BJ (cell line): Measurements from ENCODE around the gene MYO3B. TPM values are rescaled to one million over a fixed set of nuclear protein-coding genes. Genes with fewer than 3 reads are reported as not detected.
"Not testable (repeated sequence)": the region's sequence is repeated elsewhere in the genome, so short reads cannot be mapped to it uniquely, and the experiment has no call there.

Experiments used
- CTCF ChIA-PET: fragments of 350-600 bp; formaldehyde crosslinking; extraction: SDS; loops from one replicate; lab custom pipeline; 2021; ENCODE audit warnings: antibody characterized with exemption, inconsistent platforms; lab: Yijun Ruan, JAX
- POLR2A ChIA-PET: fragments of 300-600 bp; sonication (Branson Sonifier 250); formaldehyde crosslinking; extraction: SDS; loops from one replicate; lab custom pipeline; 2021; ENCODE audit warnings: antibody characterized with exemption; lab: Charles Lee
- DNase-seq: peaks from one replicate; pipeline ENCODE4 v3.0.0-alpha.2; 2011; ENCODE audit warnings: low read depth
- H3K27me3 ChIP-seq: 2 replicates; pipeline ENCODE4 v1.6.0; 2011; ENCODE audit warnings: low read length; ENCODE audit not compliant: control insufficient read depth, insufficient read depth
- H3K36me3 ChIP-seq: 2 replicates; pipeline ENCODE4 v1.5.1; 2011; ENCODE audit warnings: low read length; ENCODE audit not compliant: control insufficient read depth, insufficient read depth
- H3K4me3 ChIP-seq: 2 replicates; pipeline ENCODE4 v1.5.1; 2011; ENCODE audit warnings: low read depth, mild to moderate bottlenecking, control low read depth, low read length
- polyA plus RNA-seq: library from polyadenylated mRNA; depleted of rRNA; stranded (reverse); fragments of >200 nt; gene quantifications from 2 replicates; pipeline ENCODE4 v1.2.3, GENCODE V29; 2011
- TF ChIP-seq, protein P1 (sequence below): IDR thresholded peaks from 2 replicates; pipeline ENCODE4 v1.5.1; 2011; ENCODE audit warnings: low read depth, mild to moderate bottlenecking, control low read depth, inconsistent platforms, low read length, moderate library complexity; ENCODE audit not compliant: insufficient read depth

Gene MYO3B
- polyA plus RNA-seq, 1 experiment = not detected

GRCh38 chr2:170271340-170271739 lies 93.4 kb downstream of the MYO3B start:
- POLR2A ChIA-PET = no interaction called here
- H3K36me3 ChIP-seq = no peaks in the 10 kb centered on the region
- TF ChIP-seq, protein P1, sequence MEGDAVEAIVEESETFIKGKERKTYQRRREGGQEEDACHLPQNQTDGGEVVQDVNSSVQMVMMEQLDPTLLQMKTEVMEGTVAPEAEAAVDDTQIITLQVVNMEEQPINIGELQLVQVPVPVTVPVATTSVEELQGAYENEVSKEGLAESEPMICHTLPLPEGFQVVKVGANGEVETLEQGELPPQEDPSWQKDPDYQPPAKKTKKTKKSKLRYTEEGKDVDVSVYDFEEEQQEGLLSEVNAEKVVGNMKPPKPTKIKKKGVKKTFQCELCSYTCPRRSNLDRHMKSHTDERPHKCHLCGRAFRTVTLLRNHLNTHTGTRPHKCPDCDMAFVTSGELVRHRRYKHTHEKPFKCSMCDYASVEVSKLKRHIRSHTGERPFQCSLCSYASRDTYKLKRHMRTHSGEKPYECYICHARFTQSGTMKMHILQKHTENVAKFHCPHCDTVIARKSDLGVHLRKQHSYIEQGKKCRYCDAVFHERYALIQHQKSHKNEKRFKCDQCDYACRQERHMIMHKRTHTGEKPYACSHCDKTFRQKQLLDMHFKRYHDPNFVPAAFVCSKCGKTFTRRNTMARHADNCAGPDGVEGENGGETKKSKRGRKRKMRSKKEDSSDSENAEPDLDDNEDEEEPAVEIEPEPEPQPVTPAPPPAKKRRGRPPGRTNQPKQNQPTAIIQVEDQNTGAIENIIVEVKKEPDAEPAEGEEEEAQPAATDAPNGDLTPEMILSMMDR = no peak

DNA sequence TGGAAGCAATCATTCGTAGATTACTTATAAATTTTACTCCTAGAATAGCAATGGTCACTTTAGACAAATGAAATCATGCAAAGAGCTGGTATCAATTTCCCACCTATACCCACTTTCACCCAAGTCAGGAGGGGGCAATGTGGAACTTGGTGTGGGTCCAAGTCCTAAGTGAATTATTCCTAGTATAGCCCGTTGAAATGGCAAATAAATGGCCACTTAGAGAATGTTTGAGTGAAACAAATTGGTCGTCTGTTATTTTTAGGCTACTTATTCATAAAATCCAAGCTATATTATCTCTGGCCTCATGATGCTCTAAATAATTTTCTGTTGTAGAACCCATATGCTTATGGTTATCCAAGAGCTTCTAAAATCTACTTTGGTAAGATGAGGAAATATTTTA lies 98.1 kb downstream of the MYO3B start:
- no peak overlapping the region for H3K4me3 ChIP-seq
- ChIA-PET CTCF (no interaction called here), POLR2A (no interaction called here)
- no peaks in the 10 kb centered on the region for H3K36me3 ChIP-seq
- DNase-seq = no peak
- TF ChIP-seq, protein P1 = no peak
- no peaks in the 10 kb centered on the region for H3K27me3 ChIP-seq

More at GRCh38 chr2:170271340-170271739, 93.4 kb downstream of the MYO3B start:
- Histone ChIP-seq H3K27me3 (no peaks in the 10 kb centered on the region), H3K4me3 (no peak overlapping the region)
- CTCF ChIA-PET = no interaction called here
- no peak for DNase-seq

DNA sequence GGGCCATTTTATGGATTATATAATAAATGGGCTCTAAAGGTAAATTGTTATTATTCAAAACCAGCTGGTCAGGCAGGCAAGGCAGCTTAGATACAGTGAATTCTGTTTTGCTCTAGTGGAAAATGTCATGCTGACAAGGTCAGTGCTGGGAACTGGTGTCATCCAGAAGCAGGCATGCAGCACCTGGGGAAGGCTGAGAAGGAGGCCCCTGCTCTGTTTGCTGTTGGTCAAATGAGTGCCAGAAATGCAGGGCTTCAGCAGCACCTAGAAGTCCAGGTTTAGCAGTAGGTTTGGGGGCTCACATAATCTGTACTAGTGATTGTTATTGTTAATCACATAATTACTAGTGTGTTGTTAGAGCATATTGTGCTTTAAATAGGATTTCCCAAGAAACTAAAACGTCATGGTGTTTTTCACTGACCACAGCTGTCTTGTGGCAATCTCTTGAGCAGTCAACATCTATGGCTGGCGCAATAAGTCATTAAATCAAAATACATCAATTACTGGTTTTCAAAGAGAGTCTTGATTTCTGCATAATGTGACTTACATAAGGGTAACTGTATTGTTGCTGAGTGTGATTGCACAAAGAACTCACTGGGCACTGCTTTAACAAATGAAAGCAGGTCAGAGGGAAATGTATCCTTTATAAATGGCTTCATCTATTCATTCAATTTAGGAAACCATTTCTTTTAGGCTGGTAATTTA lies 99.1 kb downstream of the MYO3B start:
- H3K27me3 ChIP-seq = no peaks in the 10 kb centered on the region
- CTCF ChIA-PET = no interaction called here
- POLR2A ChIA-PET = no interaction called here
- no peak overlapping the region for H3K4me3 ChIP-seq
- no peaks in the 10 kb centered on the region for H3K36me3 ChIP-seq
- DNase-seq = no peak
- TF ChIP-seq, protein P1 = no peak

DNA sequence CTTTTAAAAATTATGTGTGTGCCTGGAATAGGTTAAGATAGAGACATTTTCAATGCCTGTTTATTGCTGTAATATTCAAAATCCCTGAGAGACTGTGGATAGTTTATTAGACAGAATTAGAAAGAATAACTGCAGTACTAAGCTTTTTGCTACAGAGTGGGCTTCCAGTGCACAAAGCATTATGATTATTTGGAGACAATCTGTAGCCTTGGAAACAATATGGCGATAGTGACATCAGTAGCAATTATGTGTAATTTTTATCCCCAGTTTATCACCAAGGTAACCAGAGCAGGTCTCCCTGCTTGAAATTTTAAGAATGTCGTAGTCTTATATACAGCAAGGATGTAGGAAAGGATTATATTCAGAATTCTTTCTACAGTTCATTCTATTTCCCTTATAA lies 100.0 kb downstream of the MYO3B start:
- TF ChIP-seq, protein P1 = no peak
- Histone ChIP-seq H3K27me3 (no peaks in the 10 kb centered on the region), H3K36me3 (no peaks in the 10 kb centered on the region), H3K4me3 (no peak overlapping the region)
- CTCF ChIA-PET = no interaction called here
- POLR2A ChIA-PET = no interaction called here
- DNase-seq = no peak

DNA sequence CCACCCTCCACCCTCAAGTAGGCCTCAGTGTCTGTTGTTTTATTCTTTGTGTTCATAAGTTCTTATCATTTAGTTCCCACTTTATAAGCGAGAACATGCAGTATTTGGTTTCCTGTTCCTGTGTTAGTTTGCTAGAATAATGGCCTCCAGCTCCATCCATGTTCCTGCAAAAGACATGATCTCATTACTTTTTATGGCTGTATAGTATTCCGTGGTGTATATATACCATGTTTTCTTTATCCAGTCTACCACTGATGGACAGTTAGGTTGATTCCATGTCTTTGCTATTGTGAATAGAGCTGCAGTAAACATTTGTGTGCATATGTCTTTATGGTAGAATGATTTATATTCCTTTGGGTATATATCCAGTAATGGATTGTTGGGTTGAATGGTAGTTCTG lies 101.7 kb downstream of the MYO3B start:
- H3K4me3 ChIP-seq, CTCF ChIA-PET: not testable (repeated sequence)

DNA sequence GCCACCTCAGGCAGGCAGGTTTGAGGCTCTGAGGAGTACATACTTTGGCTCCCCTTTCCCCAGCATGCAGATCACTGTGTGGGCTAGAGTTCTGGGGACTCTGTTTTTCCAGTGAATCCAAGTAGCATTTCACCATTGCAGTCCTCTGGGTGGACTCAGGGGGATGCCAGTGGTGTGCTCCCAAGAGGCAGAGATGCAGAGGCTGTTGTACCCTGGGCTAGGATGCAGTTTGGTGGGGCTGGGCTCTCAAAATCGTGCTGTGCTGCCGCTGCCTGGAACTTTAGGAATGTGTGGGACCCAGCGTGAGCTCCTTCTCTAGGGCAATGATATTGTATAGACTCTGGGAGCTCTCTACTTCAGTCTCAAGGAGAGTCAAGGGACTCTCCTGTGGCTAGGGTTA lies 104.9 kb downstream of the MYO3B start:
- Histone ChIP-seq H3K4me3 (no peak overlapping the region), H3K27me3 (no peaks in the 10 kb centered on the region), H3K36me3 (no peaks in the 10 kb centered on the region)
- ChIA-PET CTCF (interaction anchor here (0.6 to 0.7 kb wide), 2 partner anchors 39 to 96 kb away, joined by 3 read pairs; no protein-coding TSS in a partner anchor), POLR2A (no interaction called here)
- DNase-seq = no peak
- TF ChIP-seq, protein P1 = no peak

More for the DNA sequence above, 101.7 kb downstream of the MYO3B start:
- H3K36me3 ChIP-seq, H3K27me3 ChIP-seq, DNase-seq, POLR2A ChIA-PET: not testable (repeated sequence)
